Fibroblast of lung (primary cell): ENCODE results near the gene TSSK3. TPM values are rescaled to one million over a fixed set of nuclear protein-coding genes. Genes with fewer than 3 reads are reported as not detected.

Experiments
- DNase-seq, 2 donors: peaks; one replicate each; pipeline versions ENCODE4 v3.0.0 to v3.0.0-alpha.2; 2010; ENCODE audit warnings: low read depth in 2 of 2
- H2AFZ ChIP-seq: 2 replicates; pipeline ENCODE4 v1.5.1; 2012; ENCODE audit warnings: low read length, control low read depth, inconsistent platforms
- H3K27ac ChIP-seq: 2 replicates; pipeline ENCODE4 v1.5.1; 2011; ENCODE audit warnings: low read length, control low read depth; ENCODE audit not compliant: insufficient read depth
- H3K27me3 ChIP-seq: 2 replicates; pipeline ENCODE4 v1.5.1; 2011; ENCODE audit warnings: mild to moderate bottlenecking, low read length; ENCODE audit not compliant: control insufficient read depth, insufficient read depth
- H3K36me3 ChIP-seq: 2 replicates; pipeline ENCODE4 v1.5.1; 2011; ENCODE audit warnings: low read length; ENCODE audit not compliant: control insufficient read depth, insufficient read depth
- H3K4me1 ChIP-seq: 2 replicates; pipeline ENCODE4 v1.5.1; 2011; ENCODE audit warnings: low read length; ENCODE audit not compliant: control insufficient read depth, insufficient read depth; ENCODE audit errors: extremely low read depth
- H3K4me2 ChIP-seq: 2 replicates; pipeline ENCODE4 v1.5.1; 2011; ENCODE audit warnings: low read length, control low read depth; ENCODE audit not compliant: insufficient read depth; ENCODE audit errors: extremely low read depth
- H3K4me3 ChIP-seq, 4 experiments: fragments of 200-600 bp in 1 of 4; sonication (generic) in 1 of 4; replicated peaks in 1 of 4; 2 replicates each; pipeline ENCODE4 v1.5.1; 2011 to 2016; ENCODE audit warnings: low read length in 4 of 4, low read depth in 3 of 4, mild to moderate bottlenecking in 3 of 4, control low read depth in 2 of 4, inconsistent platforms in 1 of 4, mixed read lengths in 1 of 4; ENCODE audit not compliant: insufficient read depth in 1 of 4; ENCODE audit errors: control extremely low read depth in 1 of 4
- H3K79me2 ChIP-seq: 2 replicates; pipeline ENCODE4 v1.5.1; 2012; ENCODE audit warnings: mild to moderate bottlenecking, low read length, inconsistent platforms; ENCODE audit not compliant: control insufficient read depth, insufficient read depth
- H3K9ac ChIP-seq: 2 replicates; pipeline ENCODE4 v1.5.1; 2011; ENCODE audit warnings: mild to moderate bottlenecking, low read length, control low read depth; ENCODE audit not compliant: insufficient read depth
- H3K9me3 ChIP-seq: 2 replicates; pipeline ENCODE4 v1.5.1; 2012; ENCODE audit warnings: low read depth, low read length; ENCODE audit not compliant: control insufficient read depth, insufficient read depth
- H4K20me1 ChIP-seq: 2 replicates; pipeline ENCODE4 v1.5.1; 2011; ENCODE audit warnings: low read length; ENCODE audit not compliant: control insufficient read depth, insufficient read depth; ENCODE audit errors: extremely low read depth
- EZH2 ChIP-seq: IDR thresholded peaks from 2 replicates; pipeline ENCODE4 v1.5.1; 2012; ENCODE audit warnings: low read length, control low read depth, mild to moderate bottlenecking; ENCODE audit errors: missing control alignments
- polyA plus RNA-seq, 2 donors: library from polyadenylated mRNA; depleted of rRNA in 1 of 2; stranded (reverse) in 1 of 2; unstranded in 1 of 2; fragments of >200 nt; gene quantifications; 2 replicates each; pipeline ENCODE4 v1.2.1, GENCODE V29; 2011 to 2012; ENCODE audit warnings: missing spikeins in 1 of 2
- total RNA-seq: library from RNA; depleted of rRNA; stranded (reverse); fragments of >200 nt; gene quantifications from 2 replicates; pipeline ENCODE4 v1.2.1, GENCODE V29; 2014
- TF ChIP-seq, protein P1 (sequence below), 2 donors: IDR thresholded peaks in 1 of 2; conservative IDR thresholded peaks in 1 of 2; 1 replicate in 1 of 2; 2 replicates in 1 of 2; pipeline ENCODE4 v1.5.1; 2011 to 2012; ENCODE audit warnings: low read length in 2 of 2, control low read depth in 1 of 2, inconsistent platforms in 1 of 2, low read depth in 1 of 2, mild to moderate bottlenecking in 1 of 2

The TSSK3 gene
- total and polyA plus RNA-seq, 2 donors (not counting 1 experiment from before 2014, with no cell fraction given) = 0.50 to 0.58 TPM

DNA sequence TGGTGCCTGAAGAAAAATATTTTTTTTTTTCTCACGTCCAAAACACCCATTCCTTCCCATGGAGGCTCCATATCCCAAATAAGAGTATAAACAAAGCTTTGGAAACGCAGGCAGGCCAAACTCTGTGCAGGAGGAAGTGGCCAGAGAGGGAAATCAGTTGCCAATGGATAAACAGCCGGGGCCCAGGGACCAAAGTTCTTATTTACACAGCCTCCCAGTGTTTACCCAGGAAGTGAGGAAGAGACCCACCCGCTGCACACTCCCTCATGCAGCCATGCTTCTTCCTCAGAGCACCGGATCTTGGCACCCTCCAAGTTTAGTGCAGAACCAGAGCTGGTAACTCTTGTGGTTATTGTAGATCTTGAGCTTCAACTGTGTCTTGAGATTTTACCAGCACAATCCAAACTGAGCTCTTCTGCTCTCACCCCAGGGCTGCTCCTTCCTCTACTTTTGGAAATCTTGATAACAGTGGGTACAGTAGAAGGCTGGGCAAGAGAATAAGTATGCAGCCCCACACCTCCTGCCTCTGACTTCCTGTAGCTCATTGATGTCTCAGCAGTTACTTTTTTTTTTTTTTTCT lies 40.5 kb upstream of the TSSK3 start:
- peaks cover 4% of the 10 kb centered on the region for H3K4me1 ChIP-seq
- H3K36me3 ChIP-seq = peaks cover 1% of the 10 kb centered on the region
- no peak for DNase-seq
- H3K9me3 ChIP-seq = no peaks in the 10 kb centered on the region
- no peak overlapping the region for H3K4me3 ChIP-seq
- no peak overlapping the region for H3K9ac ChIP-seq
- H2AFZ ChIP-seq = no peak overlapping the region
- no peak overlapping the region for H3K4me2 ChIP-seq
- TF ChIP-seq, protein P1, sequence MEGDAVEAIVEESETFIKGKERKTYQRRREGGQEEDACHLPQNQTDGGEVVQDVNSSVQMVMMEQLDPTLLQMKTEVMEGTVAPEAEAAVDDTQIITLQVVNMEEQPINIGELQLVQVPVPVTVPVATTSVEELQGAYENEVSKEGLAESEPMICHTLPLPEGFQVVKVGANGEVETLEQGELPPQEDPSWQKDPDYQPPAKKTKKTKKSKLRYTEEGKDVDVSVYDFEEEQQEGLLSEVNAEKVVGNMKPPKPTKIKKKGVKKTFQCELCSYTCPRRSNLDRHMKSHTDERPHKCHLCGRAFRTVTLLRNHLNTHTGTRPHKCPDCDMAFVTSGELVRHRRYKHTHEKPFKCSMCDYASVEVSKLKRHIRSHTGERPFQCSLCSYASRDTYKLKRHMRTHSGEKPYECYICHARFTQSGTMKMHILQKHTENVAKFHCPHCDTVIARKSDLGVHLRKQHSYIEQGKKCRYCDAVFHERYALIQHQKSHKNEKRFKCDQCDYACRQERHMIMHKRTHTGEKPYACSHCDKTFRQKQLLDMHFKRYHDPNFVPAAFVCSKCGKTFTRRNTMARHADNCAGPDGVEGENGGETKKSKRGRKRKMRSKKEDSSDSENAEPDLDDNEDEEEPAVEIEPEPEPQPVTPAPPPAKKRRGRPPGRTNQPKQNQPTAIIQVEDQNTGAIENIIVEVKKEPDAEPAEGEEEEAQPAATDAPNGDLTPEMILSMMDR (conservative IDR thresholded peaks at IDR 0.05 in 1 of 2, IDR thresholded peaks at IDR 0.05 in 1 of 2; ENCODE audit: low read depth in 1 of 2, low read length in 2 of 2) = no peak
- no peak for TF ChIP-seq EZH2
- H3K27ac ChIP-seq = no peak overlapping the region
- no peaks in the 10 kb centered on the region for H3K27me3 ChIP-seq
- H3K79me2 ChIP-seq = no peaks in the 10 kb centered on the region
- H4K20me1 ChIP-seq = no peaks in the 10 kb centered on the region

DNA sequence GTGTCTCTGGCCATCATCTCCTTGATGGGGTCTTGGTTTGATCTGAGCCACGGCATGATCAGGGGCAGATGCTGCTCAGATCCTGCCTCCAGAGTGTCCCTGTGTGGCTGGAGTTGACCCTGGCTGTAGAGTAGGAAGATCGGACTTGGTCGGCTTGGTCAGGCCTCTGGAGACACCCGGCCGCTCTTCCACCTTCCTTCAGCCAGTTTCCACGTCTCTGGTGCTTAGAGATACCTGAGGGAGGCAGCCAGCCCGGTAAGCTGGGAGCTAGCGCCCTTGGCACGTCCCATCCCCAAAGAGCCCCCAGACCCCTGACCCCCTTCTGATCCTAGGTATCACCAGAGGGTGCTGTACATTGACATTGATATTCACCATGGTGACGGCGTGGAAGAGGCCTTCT lies 35.1 kb upstream of the TSSK3 start:
- Histone ChIP-seq H3K27me3 (no peaks in the 10 kb centered on the region), H3K9me3 (no peaks in the 10 kb centered on the region), H3K27ac (no peak overlapping the region), H3K4me3 (no peak overlapping the region), H3K4me1 (no peaks in the 10 kb centered on the region), H3K4me2 (no peak overlapping the region), H3K79me2 (no peaks in the 10 kb centered on the region), H3K9ac (no peak overlapping the region), H4K20me1 (no peaks in the 10 kb centered on the region), H3K36me3 (peaks cover 9% of the 10 kb centered on the region), H2AFZ (no peak overlapping the region)
- no peak for TF ChIP-seq EZH2
- TF ChIP-seq, protein P1 (conservative IDR thresholded peaks at IDR 0.05 in 1 of 2, IDR thresholded peaks at IDR 0.05 in 1 of 2; ENCODE audit: low read depth in 1 of 2, low read length in 2 of 2) = no peak
- DNase-seq = no peak

DNA sequence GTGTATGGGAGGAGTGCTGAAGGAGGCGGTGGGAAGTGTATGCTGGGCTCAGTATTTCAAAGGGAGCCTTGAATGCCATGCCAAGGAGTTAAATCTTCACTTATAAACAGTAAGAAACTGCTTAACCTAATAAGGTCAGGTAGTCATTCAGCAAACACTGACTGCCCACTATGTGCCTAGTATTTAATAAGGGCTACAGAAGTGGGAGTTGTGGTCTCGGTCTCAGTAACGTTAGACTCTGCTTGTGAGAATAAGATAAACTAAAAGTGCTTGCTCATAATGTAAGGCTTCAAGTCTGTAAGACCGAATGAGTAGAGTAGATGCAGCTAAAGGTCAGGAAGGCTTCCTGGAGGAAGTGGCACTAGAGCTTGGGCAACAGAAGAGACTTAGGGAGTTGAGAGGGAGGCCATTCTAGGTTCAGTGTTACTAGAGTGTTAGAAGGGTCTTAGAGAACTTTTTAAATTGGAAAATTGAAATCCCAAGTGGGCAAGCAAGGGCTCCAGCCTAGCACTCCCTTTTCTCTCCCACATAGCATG lies 32.3 kb upstream of the TSSK3 start:
- no peak overlapping the region for H3K4me2 ChIP-seq
- peaks cover 2% of the 10 kb centered on the region for H3K4me1 ChIP-seq
- H3K27ac ChIP-seq = no peak overlapping the region
- H3K27me3 ChIP-seq = no peaks in the 10 kb centered on the region
- TF ChIP-seq, protein P1 (conservative IDR thresholded peaks at IDR 0.05 in 1 of 2, IDR thresholded peaks at IDR 0.05 in 1 of 2; ENCODE audit: low read depth in 1 of 2, low read length in 2 of 2) = no peak
- TF ChIP-seq EZH2 = no peak
- DNase-seq = no peak
- no peak overlapping the region for H3K9ac ChIP-seq
- H3K4me3 ChIP-seq = no peak overlapping the region
- H2AFZ ChIP-seq = no peak overlapping the region
- H3K36me3 ChIP-seq = peaks cover 11% of the 10 kb centered on the region
- H4K20me1 ChIP-seq = no peaks in the 10 kb centered on the region
- peaks cover 5% of the 10 kb centered on the region for H3K79me2 ChIP-seq
- no peaks in the 10 kb centered on the region for H3K9me3 ChIP-seq
